Prostate gland (tissue), 2 donors: ENCODE results near the gene ELMO1.

Experiments used
- POLR2A ChIP-seq: fragments of 450-650 bp; IDR thresholded peaks from one replicate; pipeline ENCODE4 v1.6.1; 2016; ENCODE audit warnings: antibody characterized with exemption, mild to moderate bottlenecking
- POLR2AphosphoS5 ChIP-seq: sonication (generic); formaldehyde crosslinking; IDR thresholded peaks from one replicate; pipeline ENCODE4 v1.6.1; 2017; ENCODE audit warnings: antibody characterized with exemption
- TF ChIP-seq, protein P1 (sequence below), 4 experiments: fragments of 200-600 bp in 2 of 4; fragments of 450-650 bp in 2 of 4; sonication (generic) in 2 of 4; IDR thresholded peaks; 1 replicate in 3 of 4; 2 replicates in 1 of 4; pipeline ENCODE4 v1.5.1; 2016 to 2019; ENCODE audit warnings: antibody characterized with exemption in 4 of 4, mild to moderate bottlenecking in 2 of 4, moderate library complexity in 2 of 4

GRCh38 chr7:37129035-37129425 lies 319.6 kb downstream of the ELMO1 start:
- TF ChIP-seq, protein P1, sequence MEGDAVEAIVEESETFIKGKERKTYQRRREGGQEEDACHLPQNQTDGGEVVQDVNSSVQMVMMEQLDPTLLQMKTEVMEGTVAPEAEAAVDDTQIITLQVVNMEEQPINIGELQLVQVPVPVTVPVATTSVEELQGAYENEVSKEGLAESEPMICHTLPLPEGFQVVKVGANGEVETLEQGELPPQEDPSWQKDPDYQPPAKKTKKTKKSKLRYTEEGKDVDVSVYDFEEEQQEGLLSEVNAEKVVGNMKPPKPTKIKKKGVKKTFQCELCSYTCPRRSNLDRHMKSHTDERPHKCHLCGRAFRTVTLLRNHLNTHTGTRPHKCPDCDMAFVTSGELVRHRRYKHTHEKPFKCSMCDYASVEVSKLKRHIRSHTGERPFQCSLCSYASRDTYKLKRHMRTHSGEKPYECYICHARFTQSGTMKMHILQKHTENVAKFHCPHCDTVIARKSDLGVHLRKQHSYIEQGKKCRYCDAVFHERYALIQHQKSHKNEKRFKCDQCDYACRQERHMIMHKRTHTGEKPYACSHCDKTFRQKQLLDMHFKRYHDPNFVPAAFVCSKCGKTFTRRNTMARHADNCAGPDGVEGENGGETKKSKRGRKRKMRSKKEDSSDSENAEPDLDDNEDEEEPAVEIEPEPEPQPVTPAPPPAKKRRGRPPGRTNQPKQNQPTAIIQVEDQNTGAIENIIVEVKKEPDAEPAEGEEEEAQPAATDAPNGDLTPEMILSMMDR (IDR thresholded peaks at IDR 0.05) = no peak
- TF ChIP-seq POLR2AphosphoS5 (no peak), POLR2A (no peak)
